ENCODE results near the gene DPP10.
A peak's percentile ranks its signal among the peaks of the same experiment; 100 is the strongest.
"Not testable (repeated sequence)": the region's sequence is repeated elsewhere in the genome, so short reads cannot be mapped to it uniquely, and the experiment has no call there.

DPP10 gene

GRCh38 chr2:114517580-114517979, 75.1 kb downstream of the DPP10 start:
- no peak for DNase-seq

- DNase-seq: no peak
Measured at GRCh38 chr2:114518738-114519137, 76.3 kb downstream of the DPP10 start.

GRCh38 chr2:114522612-114523011, 80.2 kb downstream of the DPP10 start:
- DNase-seq: not testable (repeated sequence)

GRCh38 chr2:114525955-114526354, 83.5 kb downstream of the DPP10 start:
- DNase-seq: no peak

GRCh38 chr2:114526841-114527240, 84.4 kb downstream of the DPP10 start:
- no peak for DNase-seq

- DNase-seq: no peak
Measured at GRCh38 chr2:114527330-114527983, 85.0 kb downstream of the DPP10 start.

GRCh38 chr2:114534116-114535084, 92.0 kb downstream of the DPP10 start:
- DNase-seq: no peak

- no peak for DNase-seq
Measured at GRCh38 chr2:114537777-114538176, 95.3 kb downstream of the DPP10 start.

- no peak for DNase-seq
Measured at GRCh38 chr2:114542695-114543094, 100.3 kb downstream of the DPP10 start.

- DNase-seq: no peak
Measured at GRCh38 chr2:114543236-114543766, 100.9 kb downstream of the DPP10 start.

GRCh38 chr2:114545052-114545451, 102.6 kb downstream of the DPP10 start:
- no peak for DNase-seq

GRCh38 chr2:114546531-114546930, 104.1 kb downstream of the DPP10 start:
- no peak for DNase-seq

- DNase-seq: no peak
Measured at GRCh38 chr2:114548151-114548550, 105.7 kb downstream of the DPP10 start.

GRCh38 chr2:114550364-114550763, 107.9 kb downstream of the DPP10 start:
- DNase-seq: no peak

- peak; percentile 64 to 72 for DNase-seq
Measured at GRCh38 chr2:114550895-114551793, 108.7 kb downstream of the DPP10 start.

- DNase-seq: no peak
Measured at GRCh38 chr2:114553027-114553426, 110.6 kb downstream of the DPP10 start.

GRCh38 chr2:114569166-114569565, 126.7 kb downstream of the DPP10 start:
- DNase-seq: no peak

GRCh38 chr2:114577657-114578056, 135.2 kb downstream of the DPP10 start:
- no peak for DNase-seq

- no peak for DNase-seq
Measured at GRCh38 chr2:114579542-114579941, 137.1 kb downstream of the DPP10 start.

GRCh38 chr2:114580691-114581090, 138.2 kb downstream of the DPP10 start:
- no peak for DNase-seq

- DNase-seq: no peak
Measured at GRCh38 chr2:114598329-114598728, 155.9 kb downstream of the DPP10 start.

GRCh38 chr2:114609203-114609602, 166.8 kb downstream of the DPP10 start:
- no peak for DNase-seq

- DNase-seq: peak; percentile 13 to 59
Measured at GRCh38 chr2:114609801-114610200, 167.4 kb downstream of the DPP10 start.

Data from NCI-H2081 (cell line).